Measurements from ENCODE around the gene FARS2. TPM values are rescaled to one million over a fixed set of nuclear protein-coding genes. Genes with fewer than 3 reads are reported as not detected.

Gene FARS2
- total RNA-seq, 4 donors from 2014 or later = 10.6 to 24.9 (median 15.2) TPM

GRCh38 chr6:5597413-5597812, 336.1 kb downstream of the FARS2 start:
- H3K27me3 ChIP-seq = no peaks in the 10 kb centered on the region
- no peak for DNase-seq (ENCODE audit: extremely low spot score)
- intact Hi-C loops (cut with DNase I) = no loop called here
- no peaks in the 10 kb centered on the region for H3K36me3 ChIP-seq
- no peaks in the 10 kb centered on the region for H3K4me1 ChIP-seq
- TF ChIP-seq, protein P1, sequence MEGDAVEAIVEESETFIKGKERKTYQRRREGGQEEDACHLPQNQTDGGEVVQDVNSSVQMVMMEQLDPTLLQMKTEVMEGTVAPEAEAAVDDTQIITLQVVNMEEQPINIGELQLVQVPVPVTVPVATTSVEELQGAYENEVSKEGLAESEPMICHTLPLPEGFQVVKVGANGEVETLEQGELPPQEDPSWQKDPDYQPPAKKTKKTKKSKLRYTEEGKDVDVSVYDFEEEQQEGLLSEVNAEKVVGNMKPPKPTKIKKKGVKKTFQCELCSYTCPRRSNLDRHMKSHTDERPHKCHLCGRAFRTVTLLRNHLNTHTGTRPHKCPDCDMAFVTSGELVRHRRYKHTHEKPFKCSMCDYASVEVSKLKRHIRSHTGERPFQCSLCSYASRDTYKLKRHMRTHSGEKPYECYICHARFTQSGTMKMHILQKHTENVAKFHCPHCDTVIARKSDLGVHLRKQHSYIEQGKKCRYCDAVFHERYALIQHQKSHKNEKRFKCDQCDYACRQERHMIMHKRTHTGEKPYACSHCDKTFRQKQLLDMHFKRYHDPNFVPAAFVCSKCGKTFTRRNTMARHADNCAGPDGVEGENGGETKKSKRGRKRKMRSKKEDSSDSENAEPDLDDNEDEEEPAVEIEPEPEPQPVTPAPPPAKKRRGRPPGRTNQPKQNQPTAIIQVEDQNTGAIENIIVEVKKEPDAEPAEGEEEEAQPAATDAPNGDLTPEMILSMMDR (IDR thresholded peaks at IDR 0.05) = no peak
- no peak for TF ChIP-seq POLR2AphosphoS5 (IDR thresholded peaks at IDR 0.05)
- TF ChIP-seq EP300 (IDR thresholded peaks at IDR 0.05) = no peak
- TF ChIP-seq POLR2A (IDR thresholded peaks at IDR 0.05; ENCODE audit: low read depth) = no peak
- H3K9me3 ChIP-seq = no peaks in the 10 kb centered on the region
- 79% methylated on average over 7 of the region's 7 CpGs for WGBS
- no peak overlapping the region for H3K4me3 ChIP-seq
- H3K27ac ChIP-seq (replicated peaks in 1 of 4) = no peak overlapping the region

DNA sequence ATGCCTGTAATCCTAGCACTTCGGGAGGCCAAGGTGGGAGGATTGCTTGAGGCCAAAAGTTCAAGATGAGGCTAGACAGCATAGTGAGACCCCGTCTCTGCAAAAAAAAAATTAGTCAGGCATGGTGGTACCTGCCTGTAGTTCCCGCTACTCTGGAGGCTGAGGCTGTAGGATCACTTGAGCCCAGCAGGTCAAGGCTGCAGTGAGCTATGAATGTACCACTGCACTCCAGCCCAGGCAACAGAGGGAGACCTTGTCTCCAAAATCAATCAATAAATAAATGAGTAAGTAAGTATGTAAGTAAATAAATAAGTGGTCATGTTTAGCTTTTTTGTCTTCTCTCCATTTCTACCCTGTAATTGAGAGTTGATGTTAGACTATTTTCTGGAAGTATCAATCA, 336.8 kb downstream of the FARS2 start:
- DNase-seq (ENCODE audit: extremely low spot score) = no peak
- TF ChIP-seq POLR2A (IDR thresholded peaks at IDR 0.05; ENCODE audit: low read depth) (no peak), EP300 (IDR thresholded peaks at IDR 0.05) (no peak), POLR2AphosphoS5 (IDR thresholded peaks at IDR 0.05) (no peak)
- TF ChIP-seq, protein P1 (IDR thresholded peaks at IDR 0.05) = no peak
- no peaks in the 10 kb centered on the region for H3K4me1 ChIP-seq
- H3K9me3 ChIP-seq = no peaks in the 10 kb centered on the region
- 96% methylated on average over 3 of the region's 3 CpGs for WGBS
- intact Hi-C loops (cut with DNase I) = no loop called here
- no peaks in the 10 kb centered on the region for H3K36me3 ChIP-seq
- no peak overlapping the region for H3K4me3 ChIP-seq
- H3K27ac ChIP-seq (replicated peaks in 1 of 4) = no peak overlapping the region
- H3K27me3 ChIP-seq = no peaks in the 10 kb centered on the region

GRCh38 chr6:5599127-5599526, 337.8 kb downstream of the FARS2 start:
- no peaks in the 10 kb centered on the region for H3K4me1 ChIP-seq
- TF ChIP-seq EP300 (IDR thresholded peaks at IDR 0.05) (no peak), POLR2AphosphoS5 (IDR thresholded peaks at IDR 0.05) (no peak), POLR2A (IDR thresholded peaks at IDR 0.05; ENCODE audit: low read depth) (no peak)
- TF ChIP-seq, protein P1 (IDR thresholded peaks at IDR 0.05) = no peak
- no peak overlapping the region for H3K27ac ChIP-seq (replicated peaks in 1 of 4)
- intact Hi-C loops (cut with DNase I) = no loop called here
- no peak for DNase-seq (ENCODE audit: extremely low spot score)
- 79% methylated on average over 8 of the region's 8 CpGs for WGBS
- no peaks in the 10 kb centered on the region for H3K27me3 ChIP-seq
- H3K9me3 ChIP-seq = no peaks in the 10 kb centered on the region
- no peaks in the 10 kb centered on the region for H3K36me3 ChIP-seq
- H3K4me3 ChIP-seq = no peak overlapping the region

GRCh38 chr6:5605937-5606336, 344.6 kb downstream of the FARS2 start:
- Histone ChIP-seq H3K36me3 (no peaks in the 10 kb centered on the region), H3K4me3 (no peak overlapping the region), H3K27me3 (no peaks in the 10 kb centered on the region), H3K4me1 (no peaks in the 10 kb centered on the region), H3K27ac (replicated peaks in 1 of 4) (no peak overlapping the region), H3K9me3 (no peaks in the 10 kb centered on the region)
- intact Hi-C loops (cut with DNase I) = no loop called here
- no peak for DNase-seq (ENCODE audit: extremely low spot score)
- WGBS = 89% methylated on average over 5 of the region's 5 CpGs
- TF ChIP-seq, protein P1 (IDR thresholded peaks at IDR 0.05) = no peak
- no peak for TF ChIP-seq POLR2A (IDR thresholded peaks at IDR 0.05; ENCODE audit: low read depth)
- no peak for TF ChIP-seq POLR2AphosphoS5 (IDR thresholded peaks at IDR 0.05)
- TF ChIP-seq EP300 (IDR thresholded peaks at IDR 0.05) = no peak

GRCh38 chr6:5606546-5606945, 345.2 kb downstream of the FARS2 start:
- intact Hi-C loops (cut with DNase I) = no loop called here
- no peaks in the 10 kb centered on the region for H3K9me3 ChIP-seq
- no peak for TF ChIP-seq POLR2AphosphoS5 (IDR thresholded peaks at IDR 0.05)
- no peak for TF ChIP-seq EP300 (IDR thresholded peaks at IDR 0.05)
- TF ChIP-seq POLR2A (IDR thresholded peaks at IDR 0.05; ENCODE audit: low read depth) = no peak
- TF ChIP-seq, protein P1 (IDR thresholded peaks at IDR 0.05) = no peak
- no peaks in the 10 kb centered on the region for H3K27me3 ChIP-seq
- H3K36me3 ChIP-seq = no peaks in the 10 kb centered on the region
- no peak for DNase-seq (ENCODE audit: extremely low spot score)
- no peak overlapping the region for H3K27ac ChIP-seq (replicated peaks in 1 of 4)
- no peak overlapping the region for H3K4me3 ChIP-seq
- 88% methylated on average over 4 of the region's 4 CpGs for WGBS
- H3K4me1 ChIP-seq = no peaks in the 10 kb centered on the region
